ENCODE data around the gene LCLAT1.

LCLAT1 gene

GRCh38 chr2:30649828-30650227 lies 202.8 kb downstream of the LCLAT1 start:
- no peak for ATAC-seq (ENCODE audit: insufficient read depth, low read depth)
- DNase-seq = no peak
- H3K27me3 ChIP-seq (ENCODE audit: insufficient read depth, low read length, poor library complexity) = no peaks in the 10 kb centered on the region
- no peaks in the 10 kb centered on the region for H3K9me3 ChIP-seq (ENCODE audit: insufficient read depth, low read length, severe bottlenecking)
- no peaks in the 10 kb centered on the region for H3K4me1 ChIP-seq (ENCODE audit: insufficient read depth, low read length)
- H3K4me2 ChIP-seq (ENCODE audit: insufficient read depth, low read length) = no peak overlapping the region
- no peak overlapping the region for H2AFZ ChIP-seq (ENCODE audit: low read depth, low read length)
- TF ChIP-seq EZH2 (IDR thresholded peaks at IDR 0.05; ENCODE audit: borderline replicate concordance, low read depth, low read length, severe bottlenecking) (no peak), CTCF (IDR thresholded peaks at IDR 0.05; ENCODE audit: borderline replicate concordance, extremely low read depth, low read length, poor library complexity, severe bottlenecking) (no peak)
- H4K20me1 ChIP-seq (ENCODE audit: insufficient read depth, low read length) = no peaks in the 10 kb centered on the region
- no peaks in the 10 kb centered on the region for H3K36me3 ChIP-seq (ENCODE audit: insufficient read depth, low read length)
- H3K27ac ChIP-seq (ENCODE audit: low read length) = no peak overlapping the region
- no peak overlapping the region for H3K9ac ChIP-seq (ENCODE audit: low read depth, low read length)
- H3K79me2 ChIP-seq (ENCODE audit: insufficient read depth, low read length) = no peaks in the 10 kb centered on the region
- H3K4me3 ChIP-seq (ENCODE audit: low read depth in 1 of 2, low read length in 2 of 2) = no peak overlapping the region

GRCh38 chr2:30652271-30652915 lies 205.3 kb downstream of the LCLAT1 start:
- Histone ChIP-seq H4K20me1 (ENCODE audit: insufficient read depth, low read length) (no peaks in the 10 kb centered on the region), H3K79me2 (ENCODE audit: insufficient read depth, low read length) (no peaks in the 10 kb centered on the region), H3K4me3 (ENCODE audit: low read depth in 1 of 2, low read length in 2 of 2) (no peak overlapping the region), H3K9me3 (ENCODE audit: insufficient read depth, low read length, severe bottlenecking) (no peaks in the 10 kb centered on the region), H3K4me1 (ENCODE audit: insufficient read depth, low read length) (no peaks in the 10 kb centered on the region), H3K9ac (ENCODE audit: low read depth, low read length) (no peak overlapping the region), H3K4me2 (ENCODE audit: insufficient read depth, low read length) (no peak overlapping the region), H3K27ac (ENCODE audit: low read length) (no peak overlapping the region), H3K36me3 (ENCODE audit: insufficient read depth, low read length) (no peaks in the 10 kb centered on the region), H3K27me3 (ENCODE audit: insufficient read depth, low read length, poor library complexity) (no peaks in the 10 kb centered on the region), H2AFZ (ENCODE audit: low read depth, low read length) (no peak overlapping the region)
- no peak for DNase-seq
- TF ChIP-seq CTCF (IDR thresholded peaks at IDR 0.05; ENCODE audit: borderline replicate concordance, extremely low read depth, low read length, poor library complexity, severe bottlenecking) = no peak
- no peak for TF ChIP-seq EZH2 (IDR thresholded peaks at IDR 0.05; ENCODE audit: borderline replicate concordance, low read depth, low read length, severe bottlenecking)
- no peak for ATAC-seq (ENCODE audit: insufficient read depth, low read depth)

- ATAC-seq (ENCODE audit: insufficient read depth, low read depth) (no peak), DNase-seq (no peak)
- no peaks in the 10 kb centered on the region for H3K9me3 ChIP-seq (ENCODE audit: insufficient read depth, low read length, severe bottlenecking)
- H3K4me2 ChIP-seq (ENCODE audit: insufficient read depth, low read length) = no peak overlapping the region
- H3K79me2 ChIP-seq (ENCODE audit: insufficient read depth, low read length) = no peaks in the 10 kb centered on the region
- H2AFZ ChIP-seq (ENCODE audit: low read depth, low read length) = no peak overlapping the region
- H3K27ac ChIP-seq (ENCODE audit: low read length) = no peak overlapping the region
- H3K9ac ChIP-seq (ENCODE audit: low read depth, low read length) = no peak overlapping the region
- H3K27me3 ChIP-seq (ENCODE audit: insufficient read depth, low read length, poor library complexity) = no peaks in the 10 kb centered on the region
- no peaks in the 10 kb centered on the region for H3K36me3 ChIP-seq (ENCODE audit: insufficient read depth, low read length)
- no peaks in the 10 kb centered on the region for H3K4me1 ChIP-seq (ENCODE audit: insufficient read depth, low read length)
- no peak overlapping the region for H3K4me3 ChIP-seq (ENCODE audit: low read depth in 1 of 2, low read length in 2 of 2)
- no peak for TF ChIP-seq CTCF (IDR thresholded peaks at IDR 0.05; ENCODE audit: borderline replicate concordance, extremely low read depth, low read length, poor library complexity, severe bottlenecking)
- TF ChIP-seq EZH2 (IDR thresholded peaks at IDR 0.05; ENCODE audit: borderline replicate concordance, low read depth, low read length, severe bottlenecking) = no peak
- no peaks in the 10 kb centered on the region for H4K20me1 ChIP-seq (ENCODE audit: insufficient read depth, low read length)
Observed at GRCh38 chr2:30653847-30654246, 206.8 kb downstream of the LCLAT1 start.

Data from DND-41 (cell line).